ENCODE results near the gene SIRPA.

DNA sequence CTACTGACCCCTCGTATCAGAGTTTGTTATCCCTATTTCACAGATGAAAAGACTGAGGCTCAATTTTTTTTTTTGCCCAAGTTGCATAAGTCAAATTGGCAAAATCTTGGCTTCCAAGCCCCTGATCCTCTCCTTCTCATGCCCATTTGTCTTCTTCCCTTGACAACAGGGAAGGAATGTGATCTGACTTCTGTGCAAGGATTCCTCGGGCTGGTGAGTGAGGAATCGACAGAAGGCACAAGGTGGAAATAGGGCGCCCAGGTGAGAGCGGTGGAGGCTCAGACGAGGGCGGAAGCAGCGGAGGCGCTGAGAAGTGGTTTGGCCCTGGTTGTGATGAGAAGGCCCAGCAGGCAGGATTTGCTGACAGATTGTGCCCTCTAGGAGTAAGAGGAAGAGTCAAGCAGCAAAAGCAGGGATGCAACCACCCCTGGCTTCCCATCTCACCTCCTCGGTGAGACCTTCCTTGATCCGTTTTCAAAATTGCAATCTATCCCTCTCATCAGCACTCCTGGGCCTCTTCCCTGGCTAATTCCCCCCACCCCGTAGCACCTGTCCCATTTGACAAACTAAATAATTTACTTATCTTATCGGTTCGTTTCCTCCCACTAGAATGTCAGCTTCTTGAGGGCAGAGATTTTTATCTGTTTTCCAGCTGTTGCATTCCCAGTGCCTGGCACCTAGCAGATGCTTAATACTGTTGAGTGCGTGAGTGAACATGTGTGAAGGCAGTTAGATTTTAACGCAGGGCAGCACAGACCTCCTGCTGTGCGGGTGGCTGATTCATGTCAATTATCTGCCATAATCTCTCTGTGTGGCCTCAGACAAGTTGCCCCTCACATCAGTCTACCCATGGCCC is 3.7 kb upstream of the SIRPA start:
- TF ChIP-seq, protein P1, sequence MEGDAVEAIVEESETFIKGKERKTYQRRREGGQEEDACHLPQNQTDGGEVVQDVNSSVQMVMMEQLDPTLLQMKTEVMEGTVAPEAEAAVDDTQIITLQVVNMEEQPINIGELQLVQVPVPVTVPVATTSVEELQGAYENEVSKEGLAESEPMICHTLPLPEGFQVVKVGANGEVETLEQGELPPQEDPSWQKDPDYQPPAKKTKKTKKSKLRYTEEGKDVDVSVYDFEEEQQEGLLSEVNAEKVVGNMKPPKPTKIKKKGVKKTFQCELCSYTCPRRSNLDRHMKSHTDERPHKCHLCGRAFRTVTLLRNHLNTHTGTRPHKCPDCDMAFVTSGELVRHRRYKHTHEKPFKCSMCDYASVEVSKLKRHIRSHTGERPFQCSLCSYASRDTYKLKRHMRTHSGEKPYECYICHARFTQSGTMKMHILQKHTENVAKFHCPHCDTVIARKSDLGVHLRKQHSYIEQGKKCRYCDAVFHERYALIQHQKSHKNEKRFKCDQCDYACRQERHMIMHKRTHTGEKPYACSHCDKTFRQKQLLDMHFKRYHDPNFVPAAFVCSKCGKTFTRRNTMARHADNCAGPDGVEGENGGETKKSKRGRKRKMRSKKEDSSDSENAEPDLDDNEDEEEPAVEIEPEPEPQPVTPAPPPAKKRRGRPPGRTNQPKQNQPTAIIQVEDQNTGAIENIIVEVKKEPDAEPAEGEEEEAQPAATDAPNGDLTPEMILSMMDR (IDR thresholded peaks at IDR 0.05; ENCODE audit: insufficient read depth, low read length): no peak
- no peak for TF ChIP-seq POLR2AphosphoS5 (IDR thresholded peaks at IDR 0.05; ENCODE audit: low read depth)
- TF ChIP-seq, protein P2, sequence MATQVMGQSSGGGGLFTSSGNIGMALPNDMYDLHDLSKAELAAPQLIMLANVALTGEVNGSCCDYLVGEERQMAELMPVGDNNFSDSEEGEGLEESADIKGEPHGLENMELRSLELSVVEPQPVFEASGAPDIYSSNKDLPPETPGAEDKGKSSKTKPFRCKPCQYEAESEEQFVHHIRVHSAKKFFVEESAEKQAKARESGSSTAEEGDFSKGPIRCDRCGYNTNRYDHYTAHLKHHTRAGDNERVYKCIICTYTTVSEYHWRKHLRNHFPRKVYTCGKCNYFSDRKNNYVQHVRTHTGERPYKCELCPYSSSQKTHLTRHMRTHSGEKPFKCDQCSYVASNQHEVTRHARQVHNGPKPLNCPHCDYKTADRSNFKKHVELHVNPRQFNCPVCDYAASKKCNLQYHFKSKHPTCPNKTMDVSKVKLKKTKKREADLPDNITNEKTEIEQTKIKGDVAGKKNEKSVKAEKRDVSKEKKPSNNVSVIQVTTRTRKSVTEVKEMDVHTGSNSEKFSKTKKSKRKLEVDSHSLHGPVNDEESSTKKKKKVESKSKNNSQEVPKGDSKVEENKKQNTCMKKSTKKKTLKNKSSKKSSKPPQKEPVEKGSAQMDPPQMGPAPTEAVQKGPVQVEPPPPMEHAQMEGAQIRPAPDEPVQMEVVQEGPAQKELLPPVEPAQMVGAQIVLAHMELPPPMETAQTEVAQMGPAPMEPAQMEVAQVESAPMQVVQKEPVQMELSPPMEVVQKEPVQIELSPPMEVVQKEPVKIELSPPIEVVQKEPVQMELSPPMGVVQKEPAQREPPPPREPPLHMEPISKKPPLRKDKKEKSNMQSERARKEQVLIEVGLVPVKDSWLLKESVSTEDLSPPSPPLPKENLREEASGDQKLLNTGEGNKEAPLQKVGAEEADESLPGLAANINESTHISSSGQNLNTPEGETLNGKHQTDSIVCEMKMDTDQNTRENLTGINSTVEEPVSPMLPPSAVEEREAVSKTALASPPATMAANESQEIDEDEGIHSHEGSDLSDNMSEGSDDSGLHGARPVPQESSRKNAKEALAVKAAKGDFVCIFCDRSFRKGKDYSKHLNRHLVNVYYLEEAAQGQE (IDR thresholded peaks at IDR 0.05; ENCODE audit: insufficient replicate concordance, low read depth): no peak
- no peak for TF ChIP-seq SPI1 (IDR thresholded peaks at IDR 0.05; ENCODE audit: borderline replicate concordance, low read depth)

All from HL-60 (cell line).